HepG2 (cell line): ENCODE data around the gene STN1. TPM values are rescaled to one million over a fixed set of nuclear protein-coding genes. Genes with fewer than 3 reads are reported as not detected.

Source experiments
- ATAC-seq: fragments of 200-7000 bp; cut with Tn5 transposase; 3 replicates; pipeline ENCODE4 v1.9.1; 2020; ENCODE audit warnings: mild to moderate bottlenecking, moderate library complexity
- BruUV-seq: library from RNA; stranded (reverse); fragments of 400-500 nt; replicated peaks from 2 replicates; lab custom pipeline; 2021; lab: Mats Ljungman, UMichigan
- CTCF ChIA-PET: fragments of 300-600 bp; formaldehyde crosslinking; extraction: SDS; loops from one replicate; lab custom pipeline; 2021; ENCODE audit warnings: low total read pairs, inconsistent platforms, low intra/inter-chr PET ratio; lab: Yijun Ruan, JAX
- POLR2A ChIA-PET: fragments of 350-600 bp; sonication (Branson Sonifier 250); formaldehyde crosslinking; loops from one replicate; lab custom pipeline; 2020; ENCODE audit warnings: antibody characterized with exemption, inconsistent platforms; lab: Yijun Ruan, JAX
- DNase-seq: peaks from one replicate; pipeline ENCODE4 v3.0.0-alpha.2; 2015; ENCODE audit warnings: low spot score
- FAIRE-seq: peaks from 3 replicates; lab custom pipeline; 2011; peaks lifted over from hg19 to GRCh38; lab: Jason Lieb, UNC
- H2AFZ ChIP-seq: one replicate; pipeline ENCODE4 v1.6.1; 2011; ENCODE audit warnings: low read length, inconsistent platforms
- H3K27ac ChIP-seq: fragments of 300-600 bp; 3 replicates; pipeline ENCODE4 v1.8.0; 2011; ENCODE audit warnings: mixed run types, mild to moderate bottlenecking, mixed read lengths, low read length, inconsistent platforms; ENCODE audit not compliant: insufficient read depth; ENCODE audit errors: extremely low read length
- H3K27me3 ChIP-seq, 2 experiments: fragments of 200-600 bp in 1 of 2; 2 replicates in 1 of 2; 3 replicates in 1 of 2; pipeline versions ENCODE4 v1.6.0 to v1.8.0; 2011; ENCODE audit warnings: low read length in 2 of 2, mild to moderate bottlenecking in 2 of 2, moderate library complexity in 2 of 2, inconsistent platforms in 1 of 2; ENCODE audit not compliant: insufficient read depth in 2 of 2, control insufficient read depth in 1 of 2
- H3K36me3 ChIP-seq, 2 experiments: fragments of 200-600 bp in 1 of 2; replicated peaks in 1 of 2; 2 replicates in 1 of 2; 3 replicates in 1 of 2; pipeline versions ENCODE4 v1.5.1 to v1.8.0; 2011; ENCODE audit warnings: low read length in 2 of 2, inconsistent platforms in 1 of 2; ENCODE audit not compliant: insufficient read depth in 2 of 2, control insufficient read depth in 1 of 2
- H3K4me1 ChIP-seq: 2 replicates; pipeline ENCODE4 v1.5.1; 2012; ENCODE audit warnings: low read length, inconsistent platforms; ENCODE audit not compliant: insufficient read depth
- H3K4me2 ChIP-seq: 2 replicates; pipeline ENCODE4 v1.6.0; 2011; ENCODE audit warnings: low read depth, low read length, inconsistent platforms
- H3K4me3 ChIP-seq, 3 experiments: fragments of 200-600 bp in 1 of 3; sonication (generic), shearing (Covaris generic) in 1 of 3; replicated peaks in 1 of 3; 2 replicates each; pipeline ENCODE4 v1.5.1; 2011 to 2016; ENCODE audit warnings: low read length in 3 of 3, inconsistent platforms in 2 of 3, low read depth in 2 of 3, mild to moderate bottlenecking in 2 of 3, control low read depth in 1 of 3, mixed read lengths in 1 of 3; ENCODE audit not compliant: insufficient read depth in 1 of 3
- H3K79me2 ChIP-seq: one replicate; pipeline ENCODE4 v1.6.1; 2011; ENCODE audit warnings: low read length, inconsistent platforms; ENCODE audit not compliant: insufficient read depth
- H3K9ac ChIP-seq: 2 replicates; pipeline ENCODE4 v1.6.0; 2011; ENCODE audit warnings: mild to moderate bottlenecking, low read depth, low read length, inconsistent platforms; ENCODE audit not compliant: insufficient read depth
- H3K9me3 ChIP-seq: 2 replicates; pipeline ENCODE4 v1.5.1; 2012; ENCODE audit warnings: mild to moderate bottlenecking, low read length
- H4K20me1 ChIP-seq: 2 replicates; pipeline ENCODE4 v1.6.0; 2011; ENCODE audit warnings: inconsistent platforms, mild to moderate bottlenecking, low read length, moderate library complexity; ENCODE audit not compliant: insufficient read depth
- EZH2 ChIP-seq: conservative IDR thresholded peaks from 2 replicates; pipeline ENCODE4 v1.6.1; 2012; ENCODE audit warnings: mild to moderate bottlenecking, low read depth, low read length, moderate library complexity
- HNF4A ChIP-seq: sonication (generic); formaldehyde crosslinking; IDR thresholded peaks from 2 replicates; pipeline ENCODE4 v1.4.0; 2020; ENCODE audit warnings: missing genetic modification reagents
- HNRNPK ChIP-seq: fragments of 200-400 bp; formaldehyde crosslinking; IDR thresholded peaks from 2 replicates; pipeline ENCODE4 v1.6.1; 2018; ENCODE audit warnings: low read length, low read depth, moderate library complexity, mild to moderate bottlenecking; ENCODE audit not compliant: poor library complexity, severe bottlenecking
- KAT8 ChIP-seq: IDR thresholded peaks from 2 replicates; pipeline ENCODE4 v1.6.1; 2016; ENCODE audit warnings: missing genetic modification reagents, missing compliant biosample characterization
- NFATC3 ChIP-seq: sonication (generic); formaldehyde crosslinking; IDR thresholded peaks from 2 replicates; pipeline ENCODE4 v1.5.1; 2020; ENCODE audit warnings: mild to moderate bottlenecking, missing genetic modification reagents
- SETDB1 ChIP-seq: sonication (generic); formaldehyde crosslinking; IDR thresholded peaks from 2 replicates; pipeline ENCODE4 v1.5.1; 2020; ENCODE audit warnings: missing genetic modification reagents, mild to moderate bottlenecking, borderline replicate concordance
- SIN3B ChIP-seq: fragments of 150-350 bp; IDR thresholded peaks from 2 replicates; pipeline ENCODE4 v1.6.1; 2014; ENCODE audit warnings: low read length
- ZSCAN9 ChIP-seq: IDR thresholded peaks from 2 replicates; pipeline ENCODE4 v1.6.1; 2016; ENCODE audit warnings: borderline replicate concordance
- WGBS: methylation state at CpG from one replicate; pipeline ENCODE4 v1.1.6; 2017; ENCODE audit warnings: low lambda C conversion rate; 5-methylcytosine and 5-hydroxymethylcytosine counted together
- in situ Hi-C: cut with HindIII; loops from 2 replicates; pipeline ENCODE4 v1.10.0; 2017; ENCODE audit warnings: low pct_unique_long_range_greater_than_20kb; ENCODE audit not compliant: extremely low pct_ligation_motif_present
- intact Hi-C: fragments of 100-400 bp; cut with micrococcal nuclease; formaldehyde crosslinking; loops from one replicate; pipeline ENCODE4 v1.10.0; 2022; ENCODE audit not compliant: unreplicated experiment
- polyA plus RNA-seq, 8 experiments: library from polyadenylated mRNA; depleted of rRNA in 3 of 8; stranded (reverse) in 7 of 8; unstranded in 1 of 8; fragments of >200 nt; fragmentation: Illumina TruSeq in 4 of 8; extraction: Trizol in 4 of 8; gene quantifications; 2 replicates each; pipeline versions ENCODE4 v1.2.1 to v1.2.3, GENCODE V29; 2011 to 2016; ENCODE audit warnings: low read depth in 4 of 8, missing spikeins in 1 of 8, mixed read lengths in 1 of 8; ENCODE audit not compliant: insufficient read depth in 1 of 8
- total RNA-seq, 5 experiments: library from RNA; depleted of rRNA; stranded (reverse); fragments of >200 nt; fragmentation: Illumina TruSeq; extraction: Trizol; gene quantifications; 2 replicates each; pipeline ENCODE4 v1.2.3, GENCODE V29; 2016; ENCODE audit warnings: low read depth in 1 of 5
- TF ChIP-seq, protein P1 (sequence below): sonication (generic); formaldehyde crosslinking; IDR thresholded peaks from 2 replicates; pipeline ENCODE4 v1.8.1; 2023; ENCODE audit warnings: mild to moderate bottlenecking, missing genetic modification reagents
- TF ChIP-seq, protein P2 (sequence below): sonication (generic); formaldehyde crosslinking; IDR thresholded peaks from 2 replicates; pipeline ENCODE4 v1.4.0; 2020; ENCODE audit warnings: missing genetic modification reagents, mild to moderate bottlenecking, borderline replicate concordance
- TF ChIP-seq, protein P3 (sequence below): sonication (generic); formaldehyde crosslinking; conservative IDR thresholded peaks from 2 replicates; pipeline ENCODE4 v1.8.0; 2022; ENCODE audit warnings: missing genetic modification reagents
- TF ChIP-seq, protein P4 (sequence below): sonication (generic); formaldehyde crosslinking; IDR thresholded peaks from 2 replicates; pipeline ENCODE4 v1.4.0; 2020; ENCODE audit warnings: missing genetic modification reagents

The STN1 gene
- total and polyA plus RNA-seq, 2 of the 13 experiments (the other 11 are each of a cell fraction or from before 2014, with no cell fraction given) = 17.6 to 22.7 TPM

DNA sequence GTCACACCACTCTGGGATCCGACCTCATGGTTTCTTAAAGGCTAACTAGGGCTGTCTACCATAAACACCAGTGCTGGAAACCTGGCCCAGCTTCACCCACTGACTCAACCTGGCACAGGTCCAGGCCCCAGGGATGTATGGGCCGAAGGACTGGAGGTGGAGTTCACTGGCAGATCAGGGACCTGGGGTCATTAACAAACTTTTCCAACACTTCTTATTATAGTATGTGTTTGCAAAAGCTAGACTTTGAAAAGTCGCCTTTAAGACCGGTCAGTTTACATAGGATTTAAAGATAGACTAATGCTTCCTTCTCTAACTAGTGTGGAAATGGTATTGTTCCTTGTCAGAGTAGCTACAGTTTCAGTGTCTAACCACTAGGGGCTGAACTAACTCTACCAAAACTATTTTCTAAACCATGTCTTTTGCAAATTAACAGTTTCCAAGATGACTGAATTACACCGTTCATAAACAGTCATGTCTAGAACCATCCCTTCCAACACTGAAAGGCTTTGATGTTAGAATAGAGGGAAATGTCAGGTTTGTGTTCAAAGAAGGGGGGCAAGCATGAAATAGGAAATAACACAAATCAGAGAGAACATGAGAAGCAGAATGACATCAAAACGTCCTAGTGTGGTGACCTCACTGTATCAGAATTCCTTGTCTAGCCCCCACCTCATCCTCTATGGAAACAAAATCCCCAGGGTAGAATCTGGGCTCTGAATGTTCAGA is 29.7 kb downstream of the STN1 start (continued):
- TF ChIP-seq NFATC3 (CRISPR knock-in tag) = no peak
- TF ChIP-seq, protein P1, sequence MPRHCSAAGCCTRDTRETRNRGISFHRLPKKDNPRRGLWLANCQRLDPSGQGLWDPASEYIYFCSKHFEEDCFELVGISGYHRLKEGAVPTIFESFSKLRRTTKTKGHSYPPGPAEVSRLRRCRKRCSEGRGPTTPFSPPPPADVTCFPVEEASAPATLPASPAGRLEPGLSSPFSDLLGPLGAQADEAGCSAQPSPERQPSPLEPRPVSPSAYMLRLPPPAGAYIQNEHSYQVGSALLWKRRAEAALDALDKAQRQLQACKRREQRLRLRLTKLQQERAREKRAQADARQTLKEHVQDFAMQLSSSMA (CRISPR knock-in tag) = no peak
- no peak for TF ChIP-seq EZH2
- TF ChIP-seq, protein P2, sequence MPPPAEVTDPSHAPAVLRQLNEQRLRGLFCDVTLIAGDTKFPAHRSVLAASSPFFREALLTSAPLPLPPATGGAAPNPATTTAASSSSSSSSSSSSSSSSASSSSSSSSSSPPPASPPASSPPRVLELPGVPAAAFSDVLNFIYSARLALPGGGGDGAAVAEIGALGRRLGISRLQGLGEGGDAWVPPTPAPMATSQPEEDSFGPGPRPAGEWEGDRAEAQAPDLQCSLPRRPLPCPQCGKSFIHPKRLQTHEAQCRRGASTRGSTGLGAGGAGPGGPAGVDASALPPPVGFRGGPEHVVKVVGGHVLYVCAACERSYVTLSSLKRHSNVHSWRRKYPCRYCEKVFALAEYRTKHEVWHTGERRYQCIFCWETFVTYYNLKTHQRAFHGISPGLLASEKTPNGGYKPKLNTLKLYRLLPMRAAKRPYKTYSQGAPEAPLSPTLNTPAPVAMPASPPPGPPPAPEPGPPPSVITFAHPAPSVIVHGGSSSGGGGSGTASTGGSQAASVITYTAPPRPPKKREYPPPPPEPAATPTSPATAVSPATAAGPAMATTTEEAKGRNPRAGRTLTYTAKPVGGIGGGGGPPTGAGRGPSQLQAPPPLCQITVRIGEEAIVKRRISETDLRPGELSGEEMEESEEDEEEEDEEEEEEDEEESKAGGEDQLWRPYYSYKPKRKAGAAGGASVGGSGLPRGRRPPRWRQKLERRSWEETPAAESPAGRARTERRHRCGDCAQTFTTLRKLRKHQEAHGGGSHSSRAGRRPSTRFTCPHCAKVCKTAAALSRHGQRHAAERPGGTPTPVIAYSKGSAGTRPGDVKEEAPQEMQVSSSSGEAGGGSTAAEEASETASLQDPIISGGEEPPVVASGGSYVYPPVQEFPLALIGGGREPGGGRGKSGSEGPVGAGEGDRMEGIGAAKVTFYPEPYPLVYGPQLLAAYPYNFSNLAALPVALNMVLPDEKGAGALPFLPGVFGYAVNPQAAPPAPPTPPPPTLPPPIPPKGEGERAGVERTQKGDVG (CRISPR knock-in tag) = no peak

DNA sequence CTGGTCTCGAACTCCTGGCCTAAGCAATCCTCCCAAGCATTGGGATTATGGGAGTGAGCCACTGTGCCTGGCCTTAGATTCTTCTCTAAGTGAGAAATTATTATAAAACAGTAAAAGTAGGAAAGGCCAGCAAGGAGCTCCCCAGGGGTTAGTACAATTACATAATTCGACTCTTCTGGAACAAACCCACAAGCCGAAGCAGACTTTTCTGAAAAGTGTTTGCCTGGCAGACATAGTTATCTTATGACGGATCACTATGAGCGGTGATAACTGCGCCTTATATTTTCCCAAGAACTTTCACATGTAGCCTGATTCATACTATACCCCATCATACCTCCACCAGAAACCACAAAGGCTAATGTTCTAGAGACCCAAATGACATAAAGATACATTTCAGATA is 32.4 kb downstream of the STN1 start:
- no peak overlapping the region for H3K4me3 ChIP-seq
- POLR2A ChIA-PET = no interaction called here
- no peaks in the 10 kb centered on the region for H3K9me3 ChIP-seq
- intact Hi-C loops (loop anchor here (5.0 kb wide), 1 partner anchor 97 kb away; no protein-coding TSS in a partner anchor), in situ Hi-C loops (loop anchor here (5.0 kb wide), 1 partner anchor 237 kb away; the partner anchor contains the start of gene SFR1)
- H2AFZ ChIP-seq = no peak overlapping the region
- peaks cover 9 to 23% of the 10 kb centered on the region in 2 experiments; a peak in 4 of 5 replicates for H3K36me3 ChIP-seq
- no peak for ATAC-seq
- H3K27ac ChIP-seq = no peak overlapping the region
- no peaks in the 10 kb centered on the region for H3K79me2 ChIP-seq
- H4K20me1 ChIP-seq = no peaks in the 10 kb centered on the region
- H3K9ac ChIP-seq = no peak overlapping the region
- H3K4me1 ChIP-seq = peaks cover 25% of the 10 kb centered on the region
- no peak for FAIRE-seq
- no TSS peak for BruUV-seq
- H3K4me2 ChIP-seq = no peak overlapping the region
- CTCF ChIA-PET = interaction anchor here (1.4 kb wide), 1 partner anchor 287 kb away, joined by 5 read pairs; no protein-coding TSS in a partner anchor
- 82% methylated on average over 6 of the region's 6 CpGs for WGBS
- H3K27me3 ChIP-seq = no peaks in the 10 kb centered on the region
- DNase-seq = no peak
- TF ChIP-seq ZSCAN9 (CRISPR knock-in tag) (no peak), KAT8 (CRISPR knock-in tag) (no peak), HNRNPK (no peak), SETDB1 (CRISPR knock-in tag) (no peak), HNF4A (CRISPR knock-in tag) (no peak), SIN3B (no peak)
- TF ChIP-seq, protein P3, sequence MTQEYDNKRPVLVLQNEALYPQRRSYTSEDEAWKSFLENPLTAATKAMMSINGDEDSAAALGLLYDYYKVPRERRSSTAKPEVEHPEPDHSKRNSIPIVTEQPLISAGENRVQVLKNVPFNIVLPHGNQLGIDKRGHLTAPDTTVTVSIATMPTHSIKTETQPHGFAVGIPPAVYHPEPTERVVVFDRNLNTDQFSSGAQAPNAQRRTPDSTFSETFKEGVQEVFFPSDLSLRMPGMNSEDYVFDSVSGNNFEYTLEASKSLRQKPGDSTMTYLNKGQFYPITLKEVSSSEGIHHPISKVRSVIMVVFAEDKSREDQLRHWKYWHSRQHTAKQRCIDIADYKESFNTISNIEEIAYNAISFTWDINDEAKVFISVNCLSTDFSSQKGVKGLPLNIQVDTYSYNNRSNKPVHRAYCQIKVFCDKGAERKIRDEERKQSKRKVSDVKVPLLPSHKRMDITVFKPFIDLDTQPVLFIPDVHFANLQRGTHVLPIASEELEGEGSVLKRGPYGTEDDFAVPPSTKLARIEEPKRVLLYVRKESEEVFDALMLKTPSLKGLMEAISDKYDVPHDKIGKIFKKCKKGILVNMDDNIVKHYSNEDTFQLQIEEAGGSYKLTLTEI (CRISPR knock-in tag) = no peak
- TF ChIP-seq, protein P4, sequence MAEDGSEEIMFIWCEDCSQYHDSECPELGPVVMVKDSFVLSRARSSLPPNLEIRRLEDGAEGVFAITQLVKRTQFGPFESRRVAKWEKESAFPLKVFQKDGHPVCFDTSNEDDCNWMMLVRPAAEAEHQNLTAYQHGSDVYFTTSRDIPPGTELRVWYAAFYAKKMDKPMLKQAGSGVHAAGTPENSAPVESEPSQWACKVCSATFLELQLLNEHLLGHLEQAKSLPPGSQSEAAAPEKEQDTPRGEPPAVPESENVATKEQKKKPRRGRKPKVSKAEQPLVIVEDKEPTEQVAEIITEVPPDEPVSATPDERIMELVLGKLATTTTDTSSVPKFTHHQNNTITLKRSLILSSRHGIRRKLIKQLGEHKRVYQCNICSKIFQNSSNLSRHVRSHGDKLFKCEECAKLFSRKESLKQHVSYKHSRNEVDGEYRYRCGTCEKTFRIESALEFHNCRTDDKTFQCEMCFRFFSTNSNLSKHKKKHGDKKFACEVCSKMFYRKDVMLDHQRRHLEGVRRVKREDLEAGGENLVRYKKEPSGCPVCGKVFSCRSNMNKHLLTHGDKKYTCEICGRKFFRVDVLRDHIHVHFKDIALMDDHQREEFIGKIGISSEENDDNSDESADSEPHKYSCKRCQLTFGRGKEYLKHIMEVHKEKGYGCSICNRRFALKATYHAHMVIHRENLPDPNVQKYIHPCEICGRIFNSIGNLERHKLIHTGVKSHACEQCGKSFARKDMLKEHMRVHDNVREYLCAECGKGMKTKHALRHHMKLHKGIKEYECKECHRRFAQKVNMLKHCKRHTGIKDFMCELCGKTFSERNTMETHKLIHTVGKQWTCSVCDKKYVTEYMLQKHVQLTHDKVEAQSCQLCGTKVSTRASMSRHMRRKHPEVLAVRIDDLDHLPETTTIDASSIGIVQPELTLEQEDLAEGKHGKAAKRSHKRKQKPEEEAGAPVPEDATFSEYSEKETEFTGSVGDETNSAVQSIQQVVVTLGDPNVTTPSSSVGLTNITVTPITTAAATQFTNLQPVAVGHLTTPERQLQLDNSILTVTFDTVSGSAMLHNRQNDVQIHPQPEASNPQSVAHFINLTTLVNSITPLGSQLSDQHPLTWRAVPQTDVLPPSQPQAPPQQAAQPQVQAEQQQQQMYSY (CRISPR knock-in tag) = no peak
